ENCODE results near the gene CRTAC1.

CRTAC1 gene

DNA sequence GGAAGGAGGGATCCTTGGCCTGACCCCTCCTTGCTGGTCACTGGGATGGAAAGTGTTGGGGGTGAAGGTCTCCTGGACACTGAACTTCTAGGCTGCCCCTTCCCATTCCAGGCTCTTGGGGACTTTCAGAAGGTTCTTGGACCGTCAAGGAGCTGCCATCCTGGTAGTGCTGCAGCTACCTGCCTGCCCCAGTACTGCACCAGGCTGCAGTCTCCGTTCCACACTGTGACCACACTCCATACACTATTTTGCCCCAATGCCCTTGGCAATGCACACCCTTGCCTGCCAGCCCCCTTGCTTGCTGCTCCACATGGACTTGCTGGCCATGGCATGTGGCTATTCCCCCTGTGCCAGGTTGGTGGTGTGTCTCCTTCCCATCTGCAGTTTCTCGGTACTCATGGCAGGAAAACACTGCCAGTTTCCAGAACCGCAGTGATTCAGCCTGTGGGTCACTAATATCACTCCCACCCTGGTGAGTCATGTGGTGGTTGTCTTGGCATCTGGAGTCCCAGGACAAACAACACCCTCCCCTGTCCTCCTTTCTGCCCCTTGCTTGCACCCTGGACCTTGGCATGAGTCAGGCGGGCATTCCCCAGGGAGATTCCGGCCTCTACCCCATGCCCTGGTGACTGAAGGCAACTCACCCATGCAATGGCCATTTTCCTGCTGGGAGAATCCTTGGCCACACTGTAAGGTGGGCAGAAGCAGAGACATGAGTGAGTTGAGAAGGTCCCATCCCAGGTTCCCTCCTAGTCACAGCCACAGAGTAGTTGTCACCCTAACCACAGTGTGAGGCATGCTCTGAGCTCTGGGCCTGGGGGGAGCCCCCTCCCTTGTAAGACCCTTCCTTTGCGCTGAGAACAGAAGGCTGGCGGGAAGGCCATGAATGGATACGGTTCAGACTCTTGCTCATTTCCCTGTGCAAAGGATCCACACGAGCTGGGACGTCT is 148.0 kb downstream of the CRTAC1 start:
- no peaks in the 10 kb centered on the region for H3K9me3 ChIP-seq (ENCODE audit: control insufficient read depth, insufficient read depth, low read length)
- no peaks in the 10 kb centered on the region for H3K36me3 ChIP-seq (ENCODE audit: insufficient read depth, low read length)
- H3K4me1 ChIP-seq (ENCODE audit: insufficient read depth, low read length) = no peaks in the 10 kb centered on the region; the same call in 1 of the 2 replicates
- H3K9ac ChIP-seq (ENCODE audit: low read depth, low read length) = no peak overlapping the region

DNA sequence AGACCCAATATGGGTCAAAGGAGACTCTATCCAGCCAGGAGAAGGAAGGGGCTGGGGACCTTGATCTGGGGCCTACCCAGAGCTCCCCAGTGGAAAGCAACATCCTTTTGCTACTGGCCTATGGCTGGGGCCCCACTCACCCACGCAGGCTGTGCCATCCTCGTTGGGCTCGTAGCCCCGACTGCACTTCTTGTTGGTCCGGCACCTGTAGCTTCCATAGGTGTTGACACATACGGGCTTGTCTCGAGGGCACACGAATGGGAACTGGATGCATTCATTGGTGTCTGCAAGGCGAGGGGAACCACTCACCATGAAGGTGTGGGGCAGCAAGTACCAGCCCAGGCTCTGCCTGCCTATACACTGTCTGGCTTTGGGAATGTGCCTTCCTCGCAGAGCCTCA is 150.3 kb downstream of the CRTAC1 start:
- Histone ChIP-seq H3K9me3 (ENCODE audit: control insufficient read depth, insufficient read depth, low read length) (no peaks in the 10 kb centered on the region), H3K36me3 (ENCODE audit: insufficient read depth, low read length) (no peaks in the 10 kb centered on the region), H3K9ac (ENCODE audit: low read depth, low read length) (no peak overlapping the region), H3K4me1 (ENCODE audit: insufficient read depth, low read length) (peaks cover 8% of the 10 kb centered on the region)

DNA sequence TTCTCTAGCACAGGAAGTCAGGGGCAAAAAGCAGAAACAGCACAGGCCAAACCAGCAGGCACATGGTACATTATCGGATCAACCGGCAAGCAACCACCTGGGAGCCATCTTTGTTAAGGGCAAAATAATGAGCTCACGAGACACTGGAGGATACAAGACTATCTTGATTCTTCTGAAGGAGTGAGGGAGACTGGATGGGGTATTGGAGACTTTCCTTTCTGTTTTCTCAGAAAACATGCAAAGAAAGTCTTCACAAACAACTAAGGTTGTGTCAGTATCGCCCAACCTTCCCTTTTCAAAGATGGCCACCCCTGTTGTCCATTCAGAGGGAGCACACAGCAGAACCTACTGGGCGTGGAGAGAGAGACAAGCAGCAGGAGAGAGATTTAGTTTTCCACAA is 151.2 kb downstream of the CRTAC1 start:
- Histone ChIP-seq H3K36me3 (ENCODE audit: insufficient read depth, low read length) (no peaks in the 10 kb centered on the region), H3K4me1 (ENCODE audit: insufficient read depth, low read length) (peaks cover 8% of the 10 kb centered on the region), H3K9ac (ENCODE audit: low read depth, low read length) (no peak overlapping the region), H3K9me3 (ENCODE audit: control insufficient read depth, insufficient read depth, low read length) (no peaks in the 10 kb centered on the region)

DNA sequence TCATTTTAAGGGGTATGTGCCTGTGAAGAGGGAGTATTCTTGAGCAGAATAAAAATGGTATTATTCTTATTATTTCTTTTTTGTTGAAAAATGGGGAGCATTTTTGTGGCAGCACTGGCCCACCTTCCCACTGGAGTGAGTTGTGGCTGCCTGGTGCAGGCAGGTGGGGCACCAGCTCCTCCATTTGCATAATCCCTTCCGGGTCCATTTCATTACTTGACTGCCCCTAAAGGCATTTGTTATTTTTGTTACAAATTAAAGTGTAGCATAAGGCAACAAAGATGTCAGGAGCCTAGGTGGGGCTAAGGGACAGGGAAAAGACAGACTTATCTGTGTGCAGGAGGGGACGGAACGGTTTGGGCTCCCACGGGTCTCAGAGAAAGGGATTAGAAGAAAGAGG is 154.0 kb downstream of the CRTAC1 start:
- H3K9ac ChIP-seq (ENCODE audit: low read depth, low read length) = no peak overlapping the region
- no peaks in the 10 kb centered on the region for H3K9me3 ChIP-seq (ENCODE audit: control insufficient read depth, insufficient read depth, low read length)
- H3K36me3 ChIP-seq (ENCODE audit: insufficient read depth, low read length) = no peaks in the 10 kb centered on the region
- peaks cover 8% of the 10 kb centered on the region for H3K4me1 ChIP-seq (ENCODE audit: insufficient read depth, low read length)

DNA sequence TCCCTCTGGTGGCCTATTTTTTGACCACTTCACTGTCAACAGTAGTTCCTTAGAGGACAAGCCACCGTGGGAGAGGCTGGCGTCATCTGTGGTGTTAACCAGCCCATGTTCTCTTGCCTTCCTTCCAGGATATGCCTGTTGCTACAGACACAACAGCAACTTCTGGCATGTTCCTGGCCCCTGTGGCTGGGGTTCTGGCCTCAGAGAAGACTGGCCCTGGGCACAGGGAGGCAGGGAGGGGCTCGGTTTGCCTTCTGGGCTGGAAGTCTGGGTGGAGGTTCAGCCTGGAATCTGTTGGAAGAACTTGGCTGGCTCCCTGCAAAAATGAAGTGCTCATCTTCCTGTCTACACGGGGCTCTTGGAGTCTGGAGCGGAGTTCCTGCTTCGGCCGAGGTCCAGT is 155.0 kb downstream of the CRTAC1 start:
- Histone ChIP-seq H3K9ac (ENCODE audit: low read depth, low read length) (no peak overlapping the region), H3K4me1 (ENCODE audit: insufficient read depth, low read length) (peaks cover 8% of the 10 kb centered on the region), H3K9me3 (ENCODE audit: control insufficient read depth, insufficient read depth, low read length) (no peaks in the 10 kb centered on the region), H3K36me3 (ENCODE audit: insufficient read depth, low read length) (no peaks in the 10 kb centered on the region)

DNA sequence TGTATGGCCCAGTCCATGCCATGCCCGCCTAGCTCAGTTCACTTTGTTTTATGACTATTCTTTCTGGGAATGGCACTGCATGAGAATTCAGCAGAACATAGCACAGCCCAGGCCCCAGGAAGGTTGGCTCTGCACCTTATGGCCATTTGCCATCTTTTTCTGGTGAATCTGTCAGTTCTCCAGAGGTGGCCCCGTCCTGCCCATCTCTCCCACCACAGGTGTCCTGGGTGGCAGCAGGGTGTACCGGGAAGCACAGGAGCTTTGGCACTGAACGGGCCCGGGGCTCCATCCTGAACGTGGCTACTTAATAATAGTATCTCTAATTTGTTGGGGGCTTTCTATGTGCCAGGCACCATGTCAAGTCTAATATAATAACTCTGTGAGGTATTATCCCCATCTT is 156.1 kb downstream of the CRTAC1 start:
- Histone ChIP-seq H3K9ac (ENCODE audit: low read depth, low read length) (no peak overlapping the region), H3K36me3 (ENCODE audit: insufficient read depth, low read length) (no peaks in the 10 kb centered on the region), H3K9me3 (ENCODE audit: control insufficient read depth, insufficient read depth, low read length) (no peaks in the 10 kb centered on the region), H3K4me1 (ENCODE audit: insufficient read depth, low read length) (peaks cover 12% of the 10 kb centered on the region)

DNA sequence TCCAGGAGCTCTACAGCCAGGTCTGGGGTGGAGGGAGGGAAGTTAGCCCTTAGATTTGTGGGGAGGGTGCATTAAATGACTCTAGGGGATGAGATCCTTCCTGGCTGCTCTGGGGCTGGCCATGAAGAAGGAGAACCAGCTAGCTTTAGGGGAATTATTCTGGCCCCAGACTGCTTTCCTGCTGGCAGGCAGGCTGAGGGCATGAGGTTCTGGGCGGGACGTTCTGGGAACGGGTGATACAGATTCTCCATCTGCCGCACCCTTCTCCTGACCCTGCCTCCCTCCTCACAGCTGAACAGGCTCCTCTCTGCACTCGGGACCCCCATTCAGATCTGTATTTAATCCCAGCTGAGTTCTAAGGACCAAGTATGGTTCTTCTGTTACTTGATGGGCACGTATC is 156.9 kb downstream of the CRTAC1 start:
- Histone ChIP-seq H3K36me3 (ENCODE audit: insufficient read depth, low read length) (no peaks in the 10 kb centered on the region), H3K4me1 (ENCODE audit: insufficient read depth, low read length) (peaks cover 19% of the 10 kb centered on the region), H3K9me3 (ENCODE audit: control insufficient read depth, insufficient read depth, low read length) (no peaks in the 10 kb centered on the region), H3K9ac (ENCODE audit: low read depth, low read length) (no peak overlapping the region)

DNA sequence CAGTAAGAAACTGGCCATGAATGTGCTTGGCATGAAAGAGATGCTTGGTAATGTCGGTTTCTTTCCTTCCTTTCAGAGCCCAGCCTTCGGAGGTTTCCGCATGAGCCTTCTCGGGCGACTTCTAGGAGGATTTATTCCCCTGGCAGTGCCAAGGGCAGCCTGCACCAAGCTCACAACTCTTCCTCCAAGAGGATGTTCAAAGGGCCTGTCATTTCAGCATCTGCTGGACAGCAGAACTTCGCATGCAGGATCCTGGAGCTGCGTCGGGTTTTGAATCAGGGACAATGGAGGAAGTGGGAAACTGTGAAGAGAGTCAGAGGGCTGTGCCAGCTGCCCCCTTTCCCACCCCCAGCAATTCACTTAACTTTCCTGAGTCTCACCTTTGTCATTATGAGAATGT is 159.4 kb downstream of the CRTAC1 start:
- H3K9ac ChIP-seq (ENCODE audit: low read depth, low read length) = no peak overlapping the region

DNA sequence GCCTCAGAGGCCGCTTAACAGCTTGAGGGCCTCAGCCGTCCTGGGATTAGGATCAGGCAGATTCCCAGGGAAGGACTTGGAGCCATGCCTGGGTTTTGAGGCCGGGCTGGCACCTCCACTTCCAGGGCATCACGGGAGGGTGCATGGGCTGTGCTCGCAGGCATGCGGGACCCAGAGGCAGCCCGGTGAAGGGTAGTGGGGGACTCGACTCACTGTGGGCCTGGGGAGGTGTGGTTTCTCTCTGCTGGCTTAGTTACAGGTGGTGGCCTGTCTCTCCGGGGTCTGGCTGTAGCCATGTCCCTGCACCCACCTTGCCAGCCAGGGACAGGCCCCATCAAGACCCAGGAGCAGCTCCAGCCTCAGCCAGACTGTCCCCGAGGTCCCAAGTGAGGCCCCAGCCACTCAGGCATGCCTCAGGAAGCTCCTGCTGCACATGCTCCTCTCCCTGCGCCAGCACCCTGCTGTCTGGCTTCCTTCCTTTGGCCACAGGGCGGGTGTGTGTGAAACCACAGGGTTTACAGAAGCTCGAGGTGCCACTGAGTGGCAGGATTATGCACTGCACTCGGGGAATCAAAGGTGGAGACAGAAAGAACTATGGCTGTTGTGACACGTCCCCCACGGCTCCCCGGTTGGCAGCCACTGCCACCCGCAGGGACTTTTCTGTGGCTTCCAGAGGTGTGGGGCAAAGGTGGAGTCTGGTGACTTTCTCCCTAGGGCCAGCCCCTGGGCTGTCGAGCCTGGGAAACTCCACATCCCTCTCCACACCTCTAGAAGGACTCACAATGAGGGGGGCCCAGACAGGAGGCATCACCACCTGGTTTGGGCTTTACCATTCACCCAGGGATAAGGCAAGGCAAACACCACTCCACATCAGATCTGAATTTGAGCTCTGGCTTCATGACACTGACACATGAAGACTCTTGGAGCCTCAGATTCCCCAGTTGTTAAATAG is 161.1 kb downstream of the CRTAC1 start:
- H3K4me1 ChIP-seq (ENCODE audit: insufficient read depth, low read length) = peaks cover 12% of the 10 kb centered on the region; the same call in 1 of the 2 replicates
- no peak overlapping the region for H3K9ac ChIP-seq (ENCODE audit: low read depth, low read length)

More for the DNA sequence above, 159.4 kb downstream of the CRTAC1 start:
- H3K36me3 ChIP-seq (ENCODE audit: insufficient read depth, low read length) = no peaks in the 10 kb centered on the region
- no peaks in the 10 kb centered on the region for H3K9me3 ChIP-seq (ENCODE audit: control insufficient read depth, insufficient read depth, low read length)
- peaks cover 12% of the 10 kb centered on the region; the same call in 1 of the 2 replicates for H3K4me1 ChIP-seq (ENCODE audit: insufficient read depth, low read length)

DNA sequence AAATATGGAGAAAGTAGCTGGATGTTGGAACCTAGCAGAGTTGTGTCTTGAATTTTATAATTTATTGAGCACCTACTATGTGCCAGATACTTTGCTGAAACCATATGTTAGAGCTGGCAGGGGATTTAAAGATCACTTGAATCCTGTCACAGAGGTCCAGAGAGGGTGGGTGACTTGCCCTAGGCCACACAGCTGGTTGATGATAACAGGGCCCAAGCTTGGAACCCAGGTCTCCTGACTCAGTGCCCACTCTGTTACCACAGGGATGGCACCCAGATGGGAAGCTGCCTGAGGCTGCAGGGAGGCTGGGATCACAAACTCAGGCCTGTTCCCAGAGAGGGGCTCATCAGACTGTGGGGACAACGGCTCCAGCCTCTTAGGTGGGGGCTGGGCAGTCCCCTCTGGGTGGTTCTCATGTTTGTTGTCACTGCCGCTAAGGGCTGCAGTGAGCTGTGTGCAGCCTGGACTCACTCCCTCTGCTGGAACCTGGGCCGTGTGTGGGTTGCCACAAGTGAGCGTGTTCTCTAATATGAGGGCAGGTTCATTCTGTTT is 162.2 kb downstream of the CRTAC1 start:
- peaks cover 12% of the 10 kb centered on the region; the same call in 1 of the 2 replicates for H3K4me1 ChIP-seq (ENCODE audit: insufficient read depth, low read length)
- no peaks in the 10 kb centered on the region for H3K36me3 ChIP-seq (ENCODE audit: insufficient read depth, low read length)
- no peaks in the 10 kb centered on the region for H3K9me3 ChIP-seq (ENCODE audit: control insufficient read depth, insufficient read depth, low read length)
- H3K9ac ChIP-seq (ENCODE audit: low read depth, low read length) = no peak overlapping the region

More for the DNA sequence above, 161.1 kb downstream of the CRTAC1 start:
- Histone ChIP-seq H3K9me3 (ENCODE audit: control insufficient read depth, insufficient read depth, low read length) (no peaks in the 10 kb centered on the region), H3K36me3 (ENCODE audit: insufficient read depth, low read length) (no peaks in the 10 kb centered on the region)

DNA sequence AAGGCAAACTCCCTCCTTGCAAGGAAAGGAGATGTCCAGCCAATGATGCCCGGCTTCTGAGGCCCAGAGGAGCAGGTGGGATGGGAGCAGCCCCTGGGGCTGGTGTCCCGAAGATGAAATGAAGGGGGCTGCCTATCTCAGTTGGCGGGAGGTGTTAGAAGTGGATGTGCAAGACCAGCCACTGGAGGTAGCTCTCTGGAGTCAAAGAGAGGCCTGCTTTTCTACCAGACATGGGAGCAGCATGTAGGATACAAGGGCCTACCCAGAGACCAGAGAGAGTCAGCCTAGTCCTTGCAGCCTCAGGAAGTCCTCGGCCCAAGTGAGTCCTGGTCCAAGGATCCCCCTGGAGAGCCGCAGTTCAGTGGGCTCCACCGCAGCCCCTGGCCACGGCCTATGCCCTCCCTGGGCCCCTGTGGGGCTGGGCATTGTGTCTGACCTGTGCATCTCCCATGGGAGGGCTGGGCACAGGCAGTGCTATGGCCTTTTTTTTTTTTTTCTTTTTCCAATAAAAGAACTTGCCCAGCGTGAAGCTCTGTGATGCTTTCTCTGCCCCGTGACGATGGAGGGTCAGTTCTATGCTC is 163.1 kb downstream of the CRTAC1 start:
- no peaks in the 10 kb centered on the region for H3K9me3 ChIP-seq (ENCODE audit: control insufficient read depth, insufficient read depth, low read length)
- no peak overlapping the region for H3K9ac ChIP-seq (ENCODE audit: low read depth, low read length)
- peaks cover 12% of the 10 kb centered on the region for H3K4me1 ChIP-seq (ENCODE audit: insufficient read depth, low read length)
- no peaks in the 10 kb centered on the region for H3K36me3 ChIP-seq (ENCODE audit: insufficient read depth, low read length)

DNA sequence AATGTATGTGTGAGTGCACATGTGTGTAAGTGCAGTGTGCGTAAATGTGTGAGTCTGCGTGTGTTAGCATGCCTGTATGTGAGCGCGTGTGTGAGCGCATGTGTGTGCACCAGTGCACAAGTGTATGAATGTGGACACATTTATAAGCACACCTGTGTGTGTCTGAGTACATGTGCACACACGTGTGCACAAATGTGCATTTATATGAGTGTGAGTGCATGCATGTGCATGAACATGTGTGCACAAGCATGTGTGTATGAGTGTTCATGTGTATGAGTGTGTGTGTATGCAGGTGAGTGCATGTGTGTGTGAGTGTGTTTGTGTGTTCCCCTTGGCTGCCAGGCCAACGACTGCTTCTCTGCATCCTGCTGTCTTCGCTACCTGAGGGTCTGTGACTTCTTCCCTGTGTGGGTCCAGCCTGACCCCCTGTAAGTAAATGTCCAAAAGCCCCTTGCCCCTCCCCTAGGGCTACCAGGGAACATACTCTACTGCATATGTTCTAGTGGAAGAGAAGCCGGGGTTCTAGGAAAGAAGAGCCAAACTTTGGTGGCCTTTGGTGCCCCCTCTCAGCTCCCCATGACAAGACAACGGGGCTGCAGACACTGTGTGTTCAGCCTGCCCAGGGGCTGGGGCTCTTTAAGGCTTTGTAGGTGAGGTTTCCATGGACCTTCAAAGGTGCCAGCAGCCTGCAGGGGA is 163.7 kb downstream of the CRTAC1 start:
- Histone ChIP-seq H3K36me3 (ENCODE audit: insufficient read depth, low read length) (no peaks in the 10 kb centered on the region), H3K9ac (ENCODE audit: low read depth, low read length) (no peak overlapping the region), H3K9me3 (ENCODE audit: control insufficient read depth, insufficient read depth, low read length) (no peaks in the 10 kb centered on the region), H3K4me1 (ENCODE audit: insufficient read depth, low read length) (peaks cover 18% of the 10 kb centered on the region)

DNA sequence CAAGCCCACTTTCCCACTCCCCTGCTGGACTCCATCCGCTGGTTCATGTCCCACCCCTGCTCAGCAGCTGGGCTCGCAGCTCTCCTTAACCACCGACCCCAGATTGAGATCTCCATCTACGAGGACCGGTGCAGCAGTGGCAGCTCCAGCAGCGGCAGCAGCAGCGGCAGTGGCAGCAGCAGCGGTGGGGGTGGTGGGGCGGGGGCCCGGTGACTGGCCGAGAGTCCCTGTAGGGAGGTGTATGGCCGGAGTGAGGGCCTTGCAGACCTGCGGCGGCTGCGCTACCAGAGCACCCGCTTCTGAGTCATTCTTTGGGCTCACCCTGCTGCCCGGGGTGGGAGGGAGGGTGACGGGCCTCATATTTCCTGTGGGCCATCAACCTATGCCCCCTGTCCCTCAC is 164.9 kb downstream of the CRTAC1 start:
- H3K9ac ChIP-seq (ENCODE audit: low read depth, low read length) = no peak overlapping the region
- peaks cover 28% of the 10 kb centered on the region for H3K4me1 ChIP-seq (ENCODE audit: insufficient read depth, low read length)
- H3K9me3 ChIP-seq (ENCODE audit: control insufficient read depth, insufficient read depth, low read length) = no peaks in the 10 kb centered on the region
- H3K36me3 ChIP-seq (ENCODE audit: insufficient read depth, low read length) = no peaks in the 10 kb centered on the region
